Activated naive CD4-positive, alpha-beta T cell treated with anti-CD3 and anti-CD28 coated beads for 36 hours (primary cell): ENCODE data around the gene ETV6. TPM values are rescaled to one million over a fixed set of nuclear protein-coding genes. Genes with fewer than 3 reads are reported as not detected.

Source experiments
- CTCF ChIA-PET: fragments of 350-600 bp; sonication (Branson Sonifier 250); formaldehyde crosslinking; loops from one replicate; lab custom pipeline; 2021; ENCODE audit warnings: antibody characterized with exemption; lab: Charles Lee
- DNase-seq: peaks from one replicate; pipeline ENCODE4 v3.0.0-alpha.2; 2020
- H3K27ac Mint-ChIP-seq: one replicate; pipeline ENCODE4 v1.8.0; 2021; ENCODE audit warnings: mild to moderate bottlenecking, mixed read lengths
- H3K27me3 Mint-ChIP-seq: one replicate; pipeline ENCODE4 v1.8.0; 2021; ENCODE audit warnings: low read depth, mixed read lengths
- H3K36me3 Mint-ChIP-seq: one replicate; pipeline ENCODE4 v1.8.0; 2021; ENCODE audit warnings: low read depth, mixed read lengths
- H3K4me1 Mint-ChIP-seq: one replicate; pipeline ENCODE4 v1.8.0; 2021; ENCODE audit warnings: low read depth, mixed read lengths
- H3K4me3 Mint-ChIP-seq: one replicate; pipeline ENCODE4 v1.8.0; 2021; ENCODE audit warnings: mild to moderate bottlenecking, moderate library complexity, mixed read lengths
- H3K9me3 Mint-ChIP-seq: one replicate; pipeline ENCODE4 v1.8.0; 2021; ENCODE audit warnings: mixed read lengths
- intact Hi-C: fragments of 100-400 bp; cut with micrococcal nuclease; formaldehyde crosslinking; loops from one replicate; pipeline ENCODE4 v1.15.1; 2023
- total RNA-seq, 2 experiments: library from RNA; stranded (reverse); gene quantifications; one replicate each; pipeline ENCODE4 v1.2.3, GENCODE V29; 2021

The ETV6 gene
- total RNA-seq, 2 experiments from 2014 or later: 48.1 to 48.6 TPM

- H3K9me3 Mint-ChIP-seq: no peaks in the 10 kb centered on the region
- peaks cover 21% of the 10 kb centered on the region for H3K36me3 Mint-ChIP-seq
- H3K4me1 Mint-ChIP-seq: peaks cover 36% of the 10 kb centered on the region
- no peak overlapping the region for H3K4me3 Mint-ChIP-seq
- intact Hi-C loops: no loop called here
- CTCF ChIA-PET: interaction anchor here (0.6 kb wide), 1 partner anchor 165 kb away, joined by 3 read pairs; no protein-coding TSS in a partner anchor
- DNase-seq: no peak
- H3K27ac Mint-ChIP-seq: no peak overlapping the region
- H3K27me3 Mint-ChIP-seq: no peaks in the 10 kb centered on the region
Observed at GRCh38 chr12:11795192-11795912, 145.9 kb downstream of the ETV6 start.

GRCh38 chr12:11795913-11796459, 146.5 kb downstream of the ETV6 start:
- H3K27me3 Mint-ChIP-seq: no peaks in the 10 kb centered on the region

DNA sequence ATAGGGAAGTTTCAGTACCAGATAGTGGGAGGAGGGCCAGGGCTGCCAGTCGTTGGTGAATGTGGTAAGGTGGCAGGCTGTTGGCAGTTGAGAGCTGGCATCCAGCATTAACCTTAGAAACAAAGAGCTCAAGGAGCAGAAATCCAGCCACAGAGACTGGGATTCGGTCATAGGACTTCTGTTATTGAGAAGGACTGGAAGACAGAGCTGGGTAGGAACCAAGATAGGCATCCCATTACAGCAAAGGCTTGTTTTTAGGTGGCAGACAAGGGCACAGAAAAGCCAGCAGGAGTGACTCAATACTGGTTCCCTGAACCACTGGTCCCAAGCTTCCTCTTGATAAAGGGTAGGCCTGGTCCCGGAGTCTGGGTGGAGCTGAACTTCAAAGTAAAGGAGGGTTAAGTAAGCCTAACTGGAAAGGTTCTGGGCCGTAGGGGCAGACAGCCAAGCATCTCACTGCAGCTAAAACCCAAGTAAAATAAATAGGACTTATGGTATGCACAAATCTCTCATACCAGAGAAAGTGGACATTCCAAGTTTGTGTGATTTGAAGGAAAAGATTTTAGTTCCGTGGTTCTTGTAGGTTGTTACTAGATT, 147.9 kb downstream of the ETV6 start:
- Mint-ChIP-seq H3K4me3 (no peak overlapping the region), H3K4me1 (peaks cover 45% of the 10 kb centered on the region), H3K36me3 (peaks cover 14% of the 10 kb centered on the region), H3K9me3 (no peaks in the 10 kb centered on the region), H3K27me3 (no peaks in the 10 kb centered on the region), H3K27ac (no peak overlapping the region)
- DNase-seq: no peak
- CTCF ChIA-PET: interaction anchor here (0.6 to 1.5 kb wide), 3 partner anchors 9 to 59 kb away, joined by 3 read pairs; no protein-coding TSS in a partner anchor
- intact Hi-C loops: no loop called here

More at GRCh38 chr12:11795913-11796459, 146.5 kb downstream of the ETV6 start:
- peaks cover 18% of the 10 kb centered on the region for H3K36me3 Mint-ChIP-seq
- CTCF ChIA-PET: interaction anchor here (0.8 to 1.2 kb wide), 2 partner anchors 60 to 107 kb away, joined by 3 read pairs; no protein-coding TSS in a partner anchor
- DNase-seq: no peak
- no peaks in the 10 kb centered on the region for H3K9me3 Mint-ChIP-seq
- no peak overlapping the region for H3K4me3 Mint-ChIP-seq
- peaks cover 38% of the 10 kb centered on the region for H3K4me1 Mint-ChIP-seq
- no peak overlapping the region for H3K27ac Mint-ChIP-seq
- intact Hi-C loops: no loop called here

DNA sequence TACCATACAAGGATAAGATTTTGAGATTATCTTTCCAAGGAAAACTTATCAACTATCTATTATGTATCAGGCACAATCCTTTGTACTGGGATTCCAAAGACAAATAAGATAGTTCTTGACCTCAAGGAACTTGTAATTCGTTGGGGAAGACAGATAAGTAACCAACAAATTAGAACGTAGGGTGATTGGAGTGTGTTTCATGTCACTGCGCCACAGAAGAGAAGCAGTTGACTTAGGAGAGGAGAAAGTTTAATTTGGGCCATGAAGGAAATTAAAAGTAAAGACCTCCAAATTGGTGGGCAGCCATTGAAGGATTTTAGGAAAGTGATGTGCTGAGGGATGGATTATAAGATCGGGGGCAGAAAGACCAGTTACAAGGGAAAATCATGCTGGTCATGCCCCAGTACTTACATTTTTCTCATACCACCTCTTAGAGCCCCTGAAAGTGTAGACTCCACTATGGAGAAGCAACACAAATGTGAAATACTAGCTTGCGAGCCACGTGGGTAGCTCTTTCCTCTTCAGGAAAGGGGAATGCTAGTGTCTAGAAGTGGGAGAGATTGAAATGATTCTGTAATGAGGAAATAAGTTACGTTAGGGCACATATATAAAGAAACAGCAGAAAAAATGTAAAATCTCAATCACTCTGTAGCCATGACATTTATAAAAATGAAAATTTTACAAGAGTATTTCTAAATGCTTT, 148.7 kb downstream of the ETV6 start:
- no peak overlapping the region for H3K4me3 Mint-ChIP-seq
- DNase-seq: no peak
- H3K27ac Mint-ChIP-seq: no peak overlapping the region
- H3K9me3 Mint-ChIP-seq: no peaks in the 10 kb centered on the region
- CTCF ChIA-PET: interaction anchor here (1.5 kb wide), 1 partner anchor 32 kb away, joined by 3 read pairs; no protein-coding TSS in a partner anchor
- peaks cover 45% of the 10 kb centered on the region for H3K4me1 Mint-ChIP-seq
- intact Hi-C loops: no loop called here
- no peaks in the 10 kb centered on the region for H3K27me3 Mint-ChIP-seq
- H3K36me3 Mint-ChIP-seq: peaks cover 14% of the 10 kb centered on the region

DNA sequence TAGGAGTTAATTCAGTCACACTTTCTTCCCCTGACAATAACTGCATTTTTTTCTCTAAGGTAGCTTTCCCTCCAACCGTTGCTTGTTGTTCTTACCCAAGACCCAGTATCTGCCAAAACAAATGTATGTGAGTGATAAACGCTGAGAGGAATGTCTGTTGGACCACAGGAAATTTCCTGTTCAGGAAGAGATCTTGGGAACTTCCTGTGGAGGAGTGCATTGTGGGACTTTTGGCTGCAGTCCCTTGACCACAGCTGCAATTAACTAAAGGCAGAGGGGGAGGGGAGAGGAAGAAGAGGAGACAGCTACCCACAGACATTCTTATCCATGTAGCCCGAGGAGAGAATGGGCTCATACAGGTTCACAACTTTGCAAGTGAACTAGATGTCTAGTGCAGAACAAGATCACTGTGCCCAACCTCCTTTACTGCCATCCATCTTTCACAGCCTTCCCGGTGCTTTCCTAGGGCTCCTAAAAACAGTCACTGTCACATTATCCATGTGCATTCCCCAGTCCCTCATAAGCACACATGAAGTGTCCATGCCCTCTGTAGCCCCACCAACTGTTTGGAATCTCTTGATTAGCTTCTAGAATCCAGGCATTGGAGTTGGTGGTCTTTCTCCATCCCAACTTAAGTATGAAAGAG, 149.5 kb downstream of the ETV6 start:
- H3K36me3 Mint-ChIP-seq: peaks cover 13% of the 10 kb centered on the region
- H3K4me3 Mint-ChIP-seq: no peak overlapping the region

DNA sequence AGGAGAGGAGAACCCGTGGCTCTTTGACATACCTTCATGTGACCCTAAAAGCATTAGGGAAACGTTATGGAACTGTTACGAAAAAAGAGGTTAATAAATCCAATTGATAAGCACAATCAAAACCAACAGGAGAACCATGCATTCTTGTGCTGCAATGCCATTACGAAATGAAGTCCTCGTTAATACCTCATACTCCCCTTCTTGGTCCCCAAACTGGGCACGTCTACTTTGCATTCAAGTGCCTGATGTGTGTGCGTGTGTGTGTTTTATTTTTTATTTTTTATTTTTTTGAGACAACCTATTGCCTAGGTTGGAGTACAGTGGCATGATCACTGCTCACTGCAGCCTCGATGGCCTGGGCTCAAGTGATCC, 150.0 kb downstream of the ETV6 start:
- peaks cover 48% of the 10 kb centered on the region for H3K4me1 Mint-ChIP-seq
- no peak for DNase-seq
- no peak overlapping the region for H3K27ac Mint-ChIP-seq
- peaks cover 17% of the 10 kb centered on the region for H3K36me3 Mint-ChIP-seq
- intact Hi-C loops: no loop called here
- H3K4me3 Mint-ChIP-seq: no peak overlapping the region
- H3K9me3 Mint-ChIP-seq: no peaks in the 10 kb centered on the region
- CTCF ChIA-PET: no interaction called here
- H3K27me3 Mint-ChIP-seq: no peaks in the 10 kb centered on the region

More for the DNA sequence above, 149.5 kb downstream of the ETV6 start:
- CTCF ChIA-PET: interaction anchor here (1.5 kb wide), 1 partner anchor 33 kb away, joined by 3 read pairs; no protein-coding TSS in a partner anchor
- H3K4me1 Mint-ChIP-seq: peaks cover 44% of the 10 kb centered on the region
- H3K9me3 Mint-ChIP-seq: no peaks in the 10 kb centered on the region
- no peak for DNase-seq
- H3K27ac Mint-ChIP-seq: no peak overlapping the region
- intact Hi-C loops: no loop called here
- no peaks in the 10 kb centered on the region for H3K27me3 Mint-ChIP-seq

DNA sequence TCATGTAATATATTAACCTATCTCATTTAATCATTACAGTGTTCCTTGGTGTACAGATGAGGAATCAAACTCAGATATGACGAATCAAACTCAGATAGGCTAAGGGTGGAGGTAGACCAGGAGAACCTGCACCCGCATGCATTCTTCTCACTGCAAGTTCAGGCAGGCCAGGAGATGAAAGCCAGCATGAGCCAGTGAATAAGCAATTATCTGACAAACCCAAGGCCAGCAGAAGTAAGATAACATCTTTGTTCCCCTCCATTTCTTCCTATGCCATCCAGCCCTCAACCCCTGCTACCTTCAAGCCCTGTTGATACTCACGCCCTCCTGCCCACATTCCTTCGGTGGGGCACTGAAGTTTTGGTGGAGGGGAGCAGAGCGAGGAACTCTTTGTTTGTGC, 152.2 kb downstream of the ETV6 start:
- no peaks in the 10 kb centered on the region for H3K27me3 Mint-ChIP-seq
- no peak overlapping the region for H3K27ac Mint-ChIP-seq
- CTCF ChIA-PET: interaction anchor here (0.6 kb wide), 1 partner anchor 249 kb away, joined by 4 read pairs; no protein-coding TSS in a partner anchor
- peaks cover 21% of the 10 kb centered on the region for H3K36me3 Mint-ChIP-seq
- H3K4me1 Mint-ChIP-seq: peaks cover 53% of the 10 kb centered on the region
- no peak overlapping the region for H3K4me3 Mint-ChIP-seq
- DNase-seq: no peak
- no peaks in the 10 kb centered on the region for H3K9me3 Mint-ChIP-seq
- intact Hi-C loops: no loop called here

- Mint-ChIP-seq H3K36me3 (peaks cover 20% of the 10 kb centered on the region), H3K27ac (no peak overlapping the region), H3K4me3 (no peak overlapping the region)
Observed at GRCh38 chr12:11804130-11804529, 154.7 kb downstream of the ETV6 start.

GRCh38 chr12:11805043-11805442, 155.6 kb downstream of the ETV6 start:
- H3K9me3 Mint-ChIP-seq: no peaks in the 10 kb centered on the region
- H3K27ac Mint-ChIP-seq: no peak overlapping the region
- H3K36me3 Mint-ChIP-seq: peaks cover 20% of the 10 kb centered on the region
- intact Hi-C loops: no loop called here
- no peaks in the 10 kb centered on the region for H3K27me3 Mint-ChIP-seq
- peaks cover 42% of the 10 kb centered on the region for H3K4me1 Mint-ChIP-seq
- H3K4me3 Mint-ChIP-seq: no peak overlapping the region
- CTCF ChIA-PET: interaction anchor here (1.1 kb wide), 1 partner anchor 24 kb away, joined by 3 read pairs; no protein-coding TSS in a partner anchor
- DNase-seq: no peak

More at GRCh38 chr12:11804130-11804529, 154.7 kb downstream of the ETV6 start:
- Mint-ChIP-seq H3K9me3 (no peaks in the 10 kb centered on the region), H3K4me1 (peaks cover 43% of the 10 kb centered on the region), H3K27me3 (no peaks in the 10 kb centered on the region)
- CTCF ChIA-PET: no interaction called here
- intact Hi-C loops: loop anchor here (1.0 kb wide), 1 partner anchor 8 kb away; no protein-coding TSS in a partner anchor
- DNase-seq: no peak

DNA sequence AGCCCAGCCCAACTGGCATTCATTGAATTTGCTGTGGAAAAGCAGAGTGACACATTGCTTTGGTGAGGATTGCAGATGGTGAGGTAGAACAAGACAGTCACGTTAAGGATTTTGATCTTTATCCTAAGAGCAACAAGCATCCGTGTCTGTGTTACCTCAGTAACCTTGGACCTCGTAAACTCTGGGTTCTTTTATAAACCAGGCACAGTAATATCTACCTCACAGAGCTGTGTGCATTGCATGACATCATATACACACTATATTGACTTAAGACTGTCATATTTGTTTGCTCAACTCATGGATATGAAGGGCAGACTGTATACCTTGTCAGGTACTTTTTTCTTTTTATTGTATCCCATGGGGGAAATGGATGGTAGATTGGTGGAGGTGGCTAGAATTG, 156.2 kb downstream of the ETV6 start:
- no peak for DNase-seq
- Mint-ChIP-seq H3K36me3 (peaks cover 20% of the 10 kb centered on the region), H3K27me3 (no peaks in the 10 kb centered on the region), H3K27ac (no peak overlapping the region), H3K4me3 (no peak overlapping the region), H3K4me1 (peaks cover 42% of the 10 kb centered on the region), H3K9me3 (no peaks in the 10 kb centered on the region)
- intact Hi-C loops: no loop called here
- CTCF ChIA-PET: interaction anchor here (1.1 to 1.6 kb wide), 2 partner anchors 10 to 25 kb away, joined by 3 to 5 read pairs; no protein-coding TSS in a partner anchor

DNA sequence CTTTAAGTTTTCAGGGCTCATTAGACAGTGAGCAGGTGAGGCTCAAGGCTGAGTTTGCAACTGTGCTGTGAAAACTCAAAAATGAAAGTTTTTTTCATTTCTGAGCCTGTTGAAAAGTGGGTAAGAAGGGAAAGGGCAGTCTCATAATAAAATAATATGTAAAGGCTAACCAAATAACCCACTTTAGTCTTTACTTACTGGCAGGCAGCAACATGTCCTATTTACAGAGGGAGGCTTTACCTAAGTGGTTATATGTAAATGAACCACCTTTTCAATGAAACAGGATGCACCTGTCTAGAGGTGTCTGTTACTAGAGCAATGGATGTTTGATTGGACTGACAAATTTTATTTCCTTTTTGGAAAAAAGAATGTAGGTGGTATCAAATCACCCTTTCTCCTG, 158.0 kb downstream of the ETV6 start:
- Mint-ChIP-seq H3K36me3 (peaks cover 16% of the 10 kb centered on the region), H3K4me1 (peaks cover 48% of the 10 kb centered on the region), H3K27ac (no peak overlapping the region), H3K4me3 (no peak overlapping the region), H3K9me3 (no peaks in the 10 kb centered on the region), H3K27me3 (no peaks in the 10 kb centered on the region)
- DNase-seq: no peak
- CTCF ChIA-PET: no interaction called here
- intact Hi-C loops: no loop called here
